C4-2B (cell line): ENCODE measurements around the gene C6orf89.

Source experiments
- H3K27ac ChIP-seq: fragments of 450-650 bp; 2 replicates; pipeline ENCODE4 v1.5.1; 2017
- CTCF ChIP-seq: fragments of 450-650 bp; conservative IDR thresholded peaks from 2 replicates; pipeline ENCODE4 v1.5.1; 2017; ENCODE audit warnings: mild to moderate bottlenecking
- ZFX ChIP-seq: fragments of 450-650 bp; IDR thresholded peaks from 2 replicates; pipeline ENCODE4 v1.6.1; 2017

The C6orf89 gene

GRCh38 chr6:36865835-36866234 is 19.9 kb upstream of the C6orf89 start:
- no peak for TF ChIP-seq CTCF
- no peak for TF ChIP-seq ZFX
- no peak overlapping the region for H3K27ac ChIP-seq

GRCh38 chr6:36867471-36868224 is 18.1 kb upstream of the C6orf89 start:
- H3K27ac ChIP-seq, result no peak overlapping the region
- TF ChIP-seq CTCF (no peak), ZFX (no peak)

- no peak for TF ChIP-seq CTCF
- TF ChIP-seq ZFX, result no peak
Measured at GRCh38 chr6:36871686-36872085, 14.1 kb upstream of the C6orf89 start.

GRCh38 chr6:36873115-36873514 is 12.6 kb upstream of the C6orf89 start:
- no peak overlapping the region for H3K27ac ChIP-seq
- TF ChIP-seq CTCF, result no peak
- TF ChIP-seq ZFX, result no peak

More at GRCh38 chr6:36871686-36872085, 14.1 kb upstream of the C6orf89 start:
- no peak overlapping the region for H3K27ac ChIP-seq

- peak overlapping the region; percentile 87 for H3K27ac ChIP-seq
- no peak; the same call in 1 of the 2 replicates for TF ChIP-seq CTCF
- TF ChIP-seq ZFX, result no peak
Measured at GRCh38 chr6:36873612-36874442, 11.9 kb upstream of the C6orf89 start.

- TF ChIP-seq ZFX, result peak; percentile 48
- no peak for TF ChIP-seq CTCF
Measured at GRCh38 chr6:36874443-36875249, 11.1 kb upstream of the C6orf89 start, which contains the start of gene PPIL1. Gene PPIL1 (minus strand): TSS chr6:36874803. CDS start chr6:36874772, 31 bp downstream.

More at GRCh38 chr6:36874443-36875249, 11.1 kb upstream of the C6orf89 start, which contains the start of gene PPIL1:
- peak within 1 kb of the TSS; percentile 87 for H3K27ac ChIP-seq
